K562 (cell line): Measurements from ENCODE around the gene IGIP. TPM values are rescaled to one million over a fixed set of nuclear protein-coding genes. Genes with fewer than 3 reads are reported as not detected.

Experiments
- ATAC-seq: fragments of 200-7000 bp; cut with Tn5 transposase; 3 replicates; pipeline ENCODE4 v1.9.1; 2020; ENCODE audit warnings: moderate library complexity
- BruUV-seq: library from RNA; stranded (reverse); fragments of 400-500 nt; replicated peaks from 2 replicates; lab custom pipeline; 2021; lab: Mats Ljungman, UMichigan
- CTCF ChIA-PET: fragments of 300-600 bp; formaldehyde crosslinking; extraction: SDS; loops from one replicate; lab custom pipeline; 2021; ENCODE audit warnings: low intra/inter-chr PET ratio; lab: Yijun Ruan, JAX
- POLR2A ChIA-PET: fragments of 300-600, 350-650 bp; sonication (Branson Sonifier 250); formaldehyde crosslinking; extraction: SDS; loops from one replicate; lab custom pipeline; 2021; ENCODE audit warnings: antibody characterized with exemption, inconsistent platforms; lab: Yijun Ruan, JAX
- DNase-seq, 4 experiments: peaks; one replicate each; pipeline versions ENCODE4 v3.0.0 to v3.0.0-alpha.2; 2011 to 2018; ENCODE audit warnings: low spot score in 3 of 4, mixed read lengths in 3 of 4; ENCODE audit errors: extremely low read depth in 1 of 4
- FAIRE-seq: peaks from 2 replicates; lab custom pipeline; 2011; peaks lifted over from hg19 to GRCh38; lab: Jason Lieb, UNC
- H2AFZ ChIP-seq: 2 replicates; pipeline ENCODE4 v1.6.0; 2011; ENCODE audit warnings: low read depth, low read length, control low read depth, inconsistent platforms
- H3K27ac ChIP-seq: fragments of 200-600 bp; 3 replicates; pipeline ENCODE4 v1.8.0; 2011; ENCODE audit warnings: low read depth, mild to moderate bottlenecking, control low read depth, inconsistent platforms, low read length, moderate library complexity, mixed read lengths; ENCODE audit errors: extremely low read depth
- H3K27me3 ChIP-seq, 2 experiments: fragments of 300-600 bp in 1 of 2; 2 replicates in 1 of 2; 3 replicates in 1 of 2; pipeline versions ENCODE4 v1.6.0 to v1.8.0; 2011; ENCODE audit warnings: inconsistent platforms in 2 of 2, low read length in 2 of 2, mild to moderate bottlenecking in 1 of 2, mixed read lengths in 1 of 2, moderate library complexity in 1 of 2; ENCODE audit not compliant: control insufficient read depth in 2 of 2, insufficient read depth in 2 of 2
- H3K36me3 ChIP-seq: fragments of 300-600 bp; 3 replicates; pipeline ENCODE4 v1.8.0; 2011; ENCODE audit warnings: mild to moderate bottlenecking, low read length, inconsistent platforms; ENCODE audit not compliant: control insufficient read depth, insufficient read depth
- H3K4me1 ChIP-seq, 2 experiments: fragments of 200-600 bp in 1 of 2; replicated peaks in 1 of 2; 2 replicates in 1 of 2; 3 replicates in 1 of 2; pipeline versions ENCODE4 v1.5.1 to v1.8.0; 2011; ENCODE audit warnings: inconsistent platforms in 2 of 2, low read length in 2 of 2, mild to moderate bottlenecking in 1 of 2, mixed read lengths in 1 of 2, moderate library complexity in 1 of 2; ENCODE audit not compliant: control insufficient read depth in 2 of 2, insufficient read depth in 2 of 2
- H3K4me2 ChIP-seq: 2 replicates; pipeline ENCODE4 v1.6.1; 2011; ENCODE audit warnings: low read length, control low read depth, inconsistent platforms, mixed read lengths; ENCODE audit not compliant: insufficient read depth
- H3K4me3 ChIP-seq: fragments of 200-600 bp; sonication (generic), shearing (Covaris generic); 2 replicates; pipeline ENCODE4 v1.5.1; 2016; ENCODE audit warnings: control low read depth, inconsistent platforms
- H3K79me2 ChIP-seq: fragments of 200-600 bp; 3 replicates; pipeline ENCODE4 v1.8.0; 2011; ENCODE audit warnings: low read length, inconsistent platforms; ENCODE audit not compliant: control insufficient read depth, insufficient read depth
- H3K9ac ChIP-seq, 2 experiments: 2 replicates each; pipeline versions ENCODE4 v1.6.0 to v1.6.1; 2011; ENCODE audit warnings: low read depth in 2 of 2, low read length in 2 of 2, control low read depth in 1 of 2, inconsistent platforms in 1 of 2, mild to moderate bottlenecking in 1 of 2, mixed read lengths in 1 of 2; ENCODE audit not compliant: insufficient read depth in 1 of 2
- H3K9me1 ChIP-seq: one replicate; pipeline ENCODE4 v1.6.0; 2011; ENCODE audit warnings: inconsistent platforms, mild to moderate bottlenecking, low read length, moderate library complexity; ENCODE audit not compliant: control insufficient read depth, insufficient read depth
- H3K9me3 ChIP-seq: replicated peaks from 2 replicates; pipeline ENCODE4 v1.5.1; 2011; ENCODE audit warnings: low read depth, low read length, inconsistent platforms; ENCODE audit not compliant: control insufficient read depth, insufficient read depth
- H4K20me1 ChIP-seq: replicated peaks from 2 replicates; pipeline ENCODE4 v1.6.1; 2011; ENCODE audit warnings: low read length, inconsistent platforms, mixed read lengths; ENCODE audit not compliant: control insufficient read depth, insufficient read depth
- BRD4 ChIP-seq: fragments of 200-600 bp; sonication (generic); IDR thresholded peaks from 2 replicates; pipeline ENCODE4 v1.6.1; 2017; ENCODE audit warnings: inconsistent platforms
- CXXC5 ChIP-seq: fragments of 250-450 bp; sonication (Bioruptor Pico); IDR thresholded peaks from 2 replicates; pipeline ENCODE4 v1.8.0; 2022; ENCODE audit warnings: inconsistent platforms, mild to moderate bottlenecking, moderate library complexity
- RBBP5 ChIP-seq: fragments of 200-600 bp; sonication (generic); IDR thresholded peaks from 2 replicates; pipeline ENCODE4 v1.6.1; 2012; ENCODE audit warnings: borderline replicate concordance, mild to moderate bottlenecking, low read length, control low read depth, inconsistent platforms; ENCODE audit not compliant: insufficient read depth, poor library complexity, severe bottlenecking
- TAF7 ChIP-seq: fragments of 450-650 bp; IDR thresholded peaks from 2 replicates; pipeline ENCODE4 v1.6.1; 2016; ENCODE audit warnings: missing genetic modification characterization, missing compliant biosample characterization
- ZNF253 ChIP-seq: fragments of 250-450 bp; sonication (Bioruptor Pico); conservative IDR thresholded peaks from 2 replicates; pipeline ENCODE4 v1.6.1; 2021; ENCODE audit warnings: mild to moderate bottlenecking
- ZNF311 ChIP-seq: fragments of 250-450 bp; sonication (Bioruptor Pico); IDR thresholded peaks from 2 replicates; pipeline ENCODE4 v1.4.0; 2020; ENCODE audit warnings: mild to moderate bottlenecking, moderate library complexity
- WGBS: fragments of 100-300 bp; shearing (Covaris generic); methylation state at CpG from one replicate; pipeline ENCODE4 v1.1.6; 2016; ENCODE audit warnings: low coverage, mixed read lengths; ENCODE audit not compliant: insufficient coverage; ENCODE audit errors: missing lambda C conversion rate; 5-methylcytosine and 5-hydroxymethylcytosine counted together
- in situ Hi-C: fragments of 300-500 bp; cut with MboI; formaldehyde crosslinking; loops from 4 replicates; pipeline ENCODE4 v1.15.0; 2018; ENCODE audit warnings: inconsistent platforms, mixed read lengths
- intact Hi-C: fragments of 100-400 bp; cut with micrococcal nuclease; formaldehyde crosslinking; loops from 2 replicates; pipeline ENCODE4 v1.14.2; 2022
- polyA plus RNA-seq, 8 experiments: library from polyadenylated mRNA; depleted of rRNA in 4 of 8; stranded (reverse) in 5 of 8; unstranded in 3 of 8; fragments of >200 nt; fragmentation: Nextera tagmentation in 2 of 8; fragmentation: Illumina TruSeq in 1 of 8; extraction: Ambion mirVana in 2 of 8; extraction: Trizol in 1 of 8; gene quantifications; 2 replicates each; pipeline versions ENCODE4 v1.2.1 to v1.2.3, GENCODE V29; 2011 to 2014; ENCODE audit warnings: inconsistent platforms in 1 of 8, missing spikeins in 1 of 8
- total RNA-seq, 7 experiments: library from RNA; depleted of rRNA in 6 of 7; stranded (reverse); fragments of >200 nt in 6 of 7; fragmentation: Illumina TruSeq in 2 of 7; extraction: Trizol in 2 of 7; gene quantifications; 2 replicates each; pipeline versions ENCODE4 v1.2.1 to v1.2.3, GENCODE V29; 2011 to 2021; ENCODE audit warnings: low replicate concordance in 1 of 7
- TF ChIP-seq, protein P1 (sequence below): fragments of 250-450 bp; sonication (Bioruptor Pico); IDR thresholded peaks from 2 replicates; pipeline ENCODE4 v1.8.0; 2022; ENCODE audit warnings: moderate library complexity, mild to moderate bottlenecking, inconsistent platforms

Gene IGIP
- total and polyA plus RNA-seq, 9 of the 15 experiments (the other 6 are each of a cell fraction or from before 2014, with no cell fraction given), result 0.52 to 1.6 (median 1.2) TPM

DNA sequence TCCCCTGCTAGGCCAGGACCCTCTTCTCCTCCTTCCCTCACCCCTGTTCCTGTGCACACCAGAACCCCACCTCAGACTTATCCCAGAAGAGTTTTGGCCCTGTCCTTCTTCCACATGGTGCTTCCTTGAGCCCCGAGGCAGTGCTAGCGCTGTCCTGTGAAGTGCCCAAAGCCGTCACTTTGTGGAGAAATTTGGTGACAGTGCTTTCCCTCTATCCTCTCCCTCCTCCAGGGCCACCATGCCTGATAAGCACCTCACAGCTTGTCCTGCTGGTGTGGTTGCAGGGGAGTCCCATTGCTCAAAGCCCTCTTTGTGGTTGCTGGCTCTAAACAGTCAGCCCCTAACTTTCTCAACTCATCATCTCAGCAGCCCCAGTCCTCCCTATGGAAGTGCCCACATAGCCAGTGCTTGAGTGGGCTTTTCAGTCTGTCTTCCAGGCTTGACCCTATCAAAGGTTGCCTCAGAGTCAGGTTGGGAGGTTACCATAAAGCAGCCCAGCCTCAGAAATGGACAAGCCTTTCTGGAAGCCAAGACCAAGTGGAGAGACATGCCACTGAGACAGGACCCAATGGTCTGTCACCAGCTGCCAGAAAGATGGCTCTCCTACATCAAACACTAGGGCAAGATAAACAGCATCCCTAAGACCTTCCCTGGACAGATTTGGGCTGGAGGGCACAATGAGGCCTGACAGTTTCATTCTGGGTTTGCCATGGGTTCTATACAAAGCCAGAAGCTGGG is 18.0 kb downstream of the IGIP start:
- no peaks in the 10 kb centered on the region for H3K79me2 ChIP-seq
- H4K20me1 ChIP-seq, result peaks cover 21% of the 10 kb centered on the region
- H3K27ac ChIP-seq, result no peak overlapping the region
- H3K4me2 ChIP-seq, result no peak overlapping the region
- in situ Hi-C loops (no loop called here), intact Hi-C loops (loop anchor here (1.0 kb wide), 1 partner anchor 70 kb away; no protein-coding TSS in a partner anchor)
- ChIA-PET POLR2A (interaction anchor here (0.6 to 0.9 kb wide), 4 partner anchors 8 to 476 kb away, joined by 3 read pairs; no protein-coding TSS in a partner anchor), CTCF (interaction anchor here (6.7 kb wide), 1 partner anchor 69 kb away, joined by 59 read pairs; no protein-coding TSS in a partner anchor)
- BruUV-seq, result no TSS peak
- peak; percentile 3; the same call in 2 of the 3 replicates for ATAC-seq
- no peak overlapping the region for H2AFZ ChIP-seq
- TF ChIP-seq, protein P1, sequence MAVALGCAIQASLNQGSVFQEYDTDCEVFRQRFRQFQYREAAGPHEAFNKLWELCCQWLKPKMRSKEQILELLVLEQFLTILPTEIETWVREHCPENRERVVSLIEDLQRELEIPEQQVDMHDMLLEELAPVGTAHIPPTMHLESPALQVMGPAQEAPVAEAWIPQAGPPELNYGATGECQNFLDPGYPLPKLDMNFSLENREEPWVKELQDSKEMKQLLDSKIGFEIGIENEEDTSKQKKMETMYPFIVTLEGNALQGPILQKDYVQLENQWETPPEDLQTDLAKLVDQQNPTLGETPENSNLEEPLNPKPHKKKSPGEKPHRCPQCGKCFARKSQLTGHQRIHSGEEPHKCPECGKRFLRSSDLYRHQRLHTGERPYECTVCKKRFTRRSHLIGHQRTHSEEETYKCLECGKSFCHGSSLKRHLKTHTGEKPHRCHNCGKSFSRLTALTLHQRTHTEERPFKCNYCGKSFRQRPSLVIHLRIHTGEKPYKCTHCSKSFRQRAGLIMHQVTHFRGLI (CRISPR knock-in tag), result no peak
- TF ChIP-seq ZNF253 (no peak), ZNF311 (no peak), BRD4 (no peak), RBBP5 (no peak), CXXC5 (CRISPR knock-in tag) (no peak), TAF7 (tag) (no peak)
- no peak for FAIRE-seq
- no peaks in the 10 kb centered on the region for H3K9me3 ChIP-seq
- no peak overlapping the region for H3K4me3 ChIP-seq
- no peak overlapping the region for H3K9ac ChIP-seq
- peaks cover 0 to 26% of the 10 kb centered on the region in 2 experiments; a peak in 2 of 5 replicates for H3K27me3 ChIP-seq
- DNase-seq, result no peak
- H3K4me1 ChIP-seq, result peaks cover 2 to 12% of the 10 kb centered on the region in 2 experiments; a peak in 3 of 5 replicates
- WGBS, result 22% methylated on average over 3 of the region's 3 CpGs
- H3K36me3 ChIP-seq, result no peaks in the 10 kb centered on the region
- no peaks in the 10 kb centered on the region for H3K9me1 ChIP-seq
